Endodermal cell (in vitro differentiated cells): ENCODE results near the gene ANLN. TPM values are rescaled to one million over a fixed set of nuclear protein-coding genes. Genes with fewer than 3 reads are reported as not detected.

ENCODE experiments used
- DNase-seq: peaks from one replicate; pipeline ENCODE4 v3.0.0-alpha.2; 2017
- H3K27ac ChIP-seq: 2 replicates; pipeline ENCODE4 v1.5.1; 2013; ENCODE audit warnings: mild to moderate bottlenecking, low read depth, low read length, moderate library complexity
- H3K27me3 ChIP-seq: 2 replicates; pipeline ENCODE4 v1.6.1; 2013; ENCODE audit warnings: mild to moderate bottlenecking, low read length, moderate library complexity; ENCODE audit not compliant: insufficient read depth, control insufficient read depth, poor library complexity, severe bottlenecking
- H3K36me3 ChIP-seq: 2 replicates; pipeline ENCODE4 v1.7.0; 2013; ENCODE audit warnings: mild to moderate bottlenecking, low read length, moderate library complexity; ENCODE audit not compliant: control insufficient read depth, insufficient read depth
- H3K4me1 ChIP-seq: one replicate; pipeline ENCODE4 v1.7.0; 2013; ENCODE audit warnings: low read length; ENCODE audit not compliant: control insufficient read depth, insufficient read depth
- H3K4me3 ChIP-seq: 2 replicates; pipeline ENCODE4 v1.5.1; 2013; ENCODE audit warnings: mild to moderate bottlenecking, low read length, moderate library complexity
- H3K9ac ChIP-seq: 2 replicates; pipeline ENCODE4 v1.6.1; 2013; ENCODE audit warnings: mild to moderate bottlenecking, low read length, moderate library complexity; ENCODE audit not compliant: poor library complexity, severe bottlenecking; ENCODE audit errors: extremely low read depth
- H3K9me3 ChIP-seq: 2 replicates; pipeline ENCODE4 v1.6.1; 2013; ENCODE audit warnings: mild to moderate bottlenecking, low read length, moderate library complexity; ENCODE audit not compliant: control insufficient read depth
- H3K27ac Mint-ChIP-seq: 2 replicates; pipeline ENCODE4 v1.8.0; 2020; ENCODE audit warnings: mixed read lengths
- H3K27me3 Mint-ChIP-seq: 2 replicates; pipeline ENCODE4 v1.8.0; 2021; ENCODE audit warnings: mild to moderate bottlenecking, mixed read lengths; ENCODE audit not compliant: insufficient read depth
- H3K36me3 Mint-ChIP-seq: 2 replicates; pipeline ENCODE4 v1.8.0; 2020; ENCODE audit warnings: low read depth, mixed read lengths
- H3K4me1 Mint-ChIP-seq: 2 replicates; pipeline ENCODE4 v1.8.0; 2020; ENCODE audit warnings: mixed read lengths
- H3K4me3 Mint-ChIP-seq: 2 replicates; pipeline ENCODE4 v1.8.0; 2020; ENCODE audit warnings: mild to moderate bottlenecking, moderate library complexity, mixed read lengths
- H3K9me3 Mint-ChIP-seq: 2 replicates; pipeline ENCODE4 v1.8.0; 2020; ENCODE audit warnings: mild to moderate bottlenecking, mixed read lengths
- CTCF ChIP-seq: fragments of 200-600 bp; sonication (generic); conservative IDR thresholded peaks from 2 replicates; pipeline ENCODE4 v1.5.0; 2021; ENCODE audit warnings: antibody characterized with exemption, mild to moderate bottlenecking
- WGBS, 2 experiments: methylation state at CpG; one replicate each; pipeline versions ENCODE4 v1.1.5 to v1.1.7; 2013; ENCODE audit warnings: missing lambda C conversion rate in 2 of 2, mixed read lengths in 1 of 2; ENCODE audit not compliant: insufficient coverage in 1 of 2, insufficient read length in 1 of 2; 5-methylcytosine and 5-hydroxymethylcytosine counted together
- total RNA-seq, 2 donors: library from RNA; stranded (reverse); fragmentation: NEBNext Ultra II Directional in 1 of 2; extraction: Animal tissue kit (Norgen Biotek cat#: 25700) in 1 of 2; gene quantifications; 2 replicates in 1 of 2; 3 replicates in 1 of 2; pipeline ENCODE4 v1.2.1, GENCODE V29; 2021

ANLN gene
- total RNA-seq, 2 donors from 2014 or later: 78.6 to 138 TPM

GRCh38 chr7:36391436-36392198 is 2.0 kb downstream of the ANLN start:
- peaks cover 10% of the 10 kb centered on the region for H3K9me3 ChIP-seq
- peaks cover 24% of the 10 kb centered on the region for H3K4me1 Mint-ChIP-seq
- H3K4me1 ChIP-seq: peaks cover 5% of the 10 kb centered on the region
- no peak overlapping the region for H3K27ac Mint-ChIP-seq
- peaks cover 17% of the 10 kb centered on the region for H3K36me3 ChIP-seq
- no peak overlapping the region for H3K27ac ChIP-seq
- peak overlapping the region; percentile 87 for H3K4me3 Mint-ChIP-seq
- no peaks in the 10 kb centered on the region for H3K27me3 ChIP-seq
- DNase-seq: no peak
- peaks cover 10% of the 10 kb centered on the region for H3K9me3 Mint-ChIP-seq
- no peaks in the 10 kb centered on the region for H3K27me3 Mint-ChIP-seq
- H3K4me3 ChIP-seq: peak overlapping the region; percentile 91
- WGBS, 2 experiments: 55 to 67% methylated on average over 6 to 10 of the region's 10 CpGs
- TF ChIP-seq CTCF: no peak
- H3K36me3 Mint-ChIP-seq: peaks cover 17% of the 10 kb centered on the region
- H3K9ac ChIP-seq: peak overlapping the region; percentile 87

- WGBS, 2 experiments: 50 to 90% methylated on average over 1 of the region's 1 CpG
- Mint-ChIP-seq H3K27ac (no peak overlapping the region), H3K4me1 (peaks cover 24% of the 10 kb centered on the region), H3K4me3 (no peak overlapping the region), H3K36me3 (peaks cover 36% of the 10 kb centered on the region), H3K27me3 (no peaks in the 10 kb centered on the region), H3K9me3 (peaks cover 10% of the 10 kb centered on the region)
- peaks cover 37% of the 10 kb centered on the region for H3K36me3 ChIP-seq
- H3K9me3 ChIP-seq: peaks cover 10% of the 10 kb centered on the region
- no peak overlapping the region for H3K27ac ChIP-seq
- no peak for DNase-seq
- H3K27me3 ChIP-seq: no peaks in the 10 kb centered on the region
- H3K9ac ChIP-seq: no peak overlapping the region
- peaks cover 5% of the 10 kb centered on the region for H3K4me1 ChIP-seq
- TF ChIP-seq CTCF: no peak
- H3K4me3 ChIP-seq: peak overlapping the region; percentile 19
Observed at GRCh38 chr7:36393826-36394225, 4.2 kb downstream of the ANLN start.

DNA sequence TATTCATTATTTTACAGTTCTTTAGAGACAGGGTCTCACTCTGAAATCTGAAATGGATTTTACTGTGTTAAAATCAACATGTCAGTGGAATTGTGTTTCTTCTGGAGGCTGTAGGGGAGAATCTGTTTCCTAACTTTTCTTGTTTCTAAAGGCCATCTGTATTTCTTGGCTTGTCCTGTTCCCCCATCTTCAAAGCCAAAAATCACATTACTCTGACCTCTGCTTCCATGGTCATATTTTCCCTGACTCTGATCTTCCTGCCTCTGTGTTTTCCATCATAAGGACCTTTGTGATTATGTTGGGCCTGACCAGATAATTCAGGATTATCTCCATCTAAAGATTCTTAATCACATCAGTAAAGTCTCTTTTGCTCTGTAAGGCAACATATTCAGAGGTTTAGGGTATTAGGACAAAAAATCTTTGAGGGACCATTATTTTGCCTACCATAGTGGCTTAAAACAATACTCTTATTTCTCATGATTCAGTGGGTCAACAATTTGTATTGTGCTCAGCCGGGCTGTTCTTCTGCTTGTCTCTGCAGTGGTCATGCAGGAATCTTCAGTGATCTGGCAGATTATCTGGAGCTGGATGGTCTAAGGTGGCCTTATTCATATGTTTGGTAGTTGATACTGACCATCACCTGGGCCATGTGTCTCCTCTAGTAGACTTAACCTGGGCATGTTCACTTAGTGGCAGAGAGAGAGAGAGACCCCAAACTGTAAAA is 5.7 kb downstream of the ANLN start:
- no peak overlapping the region for H3K27ac Mint-ChIP-seq
- H3K27ac ChIP-seq: no peak overlapping the region
- peaks cover 51% of the 10 kb centered on the region for H3K36me3 Mint-ChIP-seq
- H3K9me3 Mint-ChIP-seq: peaks cover 10% of the 10 kb centered on the region
- H3K36me3 ChIP-seq: peaks cover 52% of the 10 kb centered on the region
- no peak for DNase-seq
- H3K27me3 ChIP-seq: no peaks in the 10 kb centered on the region
- no peaks in the 10 kb centered on the region for H3K27me3 Mint-ChIP-seq
- H3K4me1 Mint-ChIP-seq: peaks cover 24% of the 10 kb centered on the region
- peaks cover 10% of the 10 kb centered on the region for H3K9me3 ChIP-seq
- WGBS, 2 experiments: 97% methylated on average over 1 of the region's 1 CpG; no CpG with 5 or more reads in 1 of the 2 experiments
- H3K4me3 Mint-ChIP-seq: no peak overlapping the region
- H3K9ac ChIP-seq: no peak overlapping the region
- H3K4me3 ChIP-seq: peak overlapping the region; percentile 41
- no peak for TF ChIP-seq CTCF
- H3K4me1 ChIP-seq: peaks cover 5% of the 10 kb centered on the region
